Stimulated activated naive CD4-positive, alpha-beta T cell treated with Interleukin-2 at 50 U/mL for 16 hours (primary cell): ENCODE data around the gene CLMN.
"Not testable (repeated sequence)": the region's sequence is repeated elsewhere in the genome, so short reads cannot be mapped to it uniquely, and the experiment has no call there.

Source experiments
- DNase-seq: peaks from one replicate; lab custom pipeline; 2025; lab: John Stamatoyannopoulos, UW

CLMN gene

DNA sequence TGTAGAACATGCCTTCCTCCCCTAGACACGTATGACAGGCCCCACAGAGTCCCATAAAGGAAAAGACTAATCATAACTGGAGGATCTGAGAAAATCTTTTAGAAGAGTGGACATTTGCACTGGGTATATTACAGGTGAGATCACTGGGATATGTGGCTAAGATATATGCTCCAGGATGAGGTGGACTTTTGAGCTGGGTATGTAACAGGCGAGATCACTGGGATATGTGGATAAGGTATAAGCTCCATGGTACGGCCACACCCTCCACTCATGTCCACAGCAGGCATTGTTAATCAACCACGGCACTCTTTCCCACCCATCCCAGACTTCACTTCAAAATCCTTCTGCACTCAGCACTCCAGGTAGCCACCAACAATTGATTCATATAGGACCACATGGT lies 34.1 kb downstream of the CLMN start:
- DNase-seq: no peak

- DNase-seq: not testable (repeated sequence)
These were observed 35.9 kb downstream of the CLMN start for GRCh38 chr14:95283802-95284201.

DNA sequence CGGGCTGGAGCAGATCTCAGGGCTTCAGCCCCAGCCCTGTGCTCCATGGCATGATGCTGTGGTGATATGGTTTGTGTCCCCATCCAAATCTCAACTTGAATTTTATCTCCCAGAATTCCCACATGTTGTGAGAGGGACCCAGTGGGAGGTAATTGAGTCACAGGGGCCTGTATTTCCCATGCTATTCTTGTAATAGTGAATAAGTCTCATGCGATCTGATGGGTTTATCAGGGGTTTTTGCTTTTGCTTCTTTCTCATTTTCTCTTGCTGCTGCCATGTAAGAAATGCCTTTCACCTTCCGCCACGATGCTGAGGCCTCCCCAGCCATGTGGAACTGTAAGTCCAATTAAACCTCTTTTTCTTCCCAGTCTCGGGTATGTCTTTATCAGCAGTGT lies 36.7 kb downstream of the CLMN start:
- not testable (repeated sequence) for DNase-seq

GRCh38 chr14:95282354-95282985 lies 37.2 kb downstream of the CLMN start:
- DNase-seq: no peak

GRCh38 chr14:95281560-95282176 lies 38.0 kb downstream of the CLMN start:
- DNase-seq: no peak

GRCh38 chr14:95275494-95275893 lies 44.2 kb downstream of the CLMN start:
- no peak for DNase-seq

DNA sequence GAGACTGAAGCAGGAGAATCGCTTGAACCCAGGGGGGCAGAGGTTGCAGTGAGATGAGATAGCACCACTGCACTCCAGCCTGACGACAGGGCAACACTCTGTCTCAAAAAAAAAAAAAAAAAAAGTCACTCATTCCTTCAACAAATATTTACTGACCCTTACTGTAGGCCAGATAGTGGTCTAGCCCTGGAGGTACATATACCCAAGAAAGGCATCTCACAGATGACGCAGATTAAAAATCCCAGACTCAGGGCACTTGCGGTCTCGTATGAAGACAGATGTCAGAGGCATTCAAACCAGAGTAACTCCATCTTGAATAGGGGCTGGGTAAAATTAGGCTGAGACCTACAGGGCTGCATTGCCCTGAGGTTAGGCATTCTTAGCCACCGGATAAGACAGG lies 44.8 kb downstream of the CLMN start:
- no peak for DNase-seq

DNA sequence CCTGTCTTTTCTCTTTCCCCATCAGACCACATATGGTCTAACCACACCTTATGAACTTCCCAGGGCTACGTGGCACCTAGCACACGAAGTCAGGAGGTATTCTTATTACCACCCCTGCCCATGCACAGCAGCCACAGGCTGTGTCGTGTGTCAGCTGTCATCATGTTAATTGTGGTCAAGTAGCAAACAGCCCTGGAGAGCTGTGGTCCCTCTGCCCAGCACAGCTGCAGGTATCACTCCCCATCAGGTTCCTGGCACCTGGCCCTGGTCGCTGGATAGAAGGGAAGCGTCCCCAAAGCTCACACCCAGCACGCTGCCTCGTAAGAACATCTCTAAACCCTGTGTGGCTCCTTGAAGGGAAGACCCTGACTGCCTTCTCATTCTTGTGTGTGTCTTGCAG lies 45.4 kb downstream of the CLMN start:
- DNase-seq: no peak

GRCh38 chr14:95273001-95273978 lies 46.4 kb downstream of the CLMN start:
- DNase-seq: no peak

GRCh38 chr14:95272057-95272456 lies 47.7 kb downstream of the CLMN start:
- no peak for DNase-seq

DNA sequence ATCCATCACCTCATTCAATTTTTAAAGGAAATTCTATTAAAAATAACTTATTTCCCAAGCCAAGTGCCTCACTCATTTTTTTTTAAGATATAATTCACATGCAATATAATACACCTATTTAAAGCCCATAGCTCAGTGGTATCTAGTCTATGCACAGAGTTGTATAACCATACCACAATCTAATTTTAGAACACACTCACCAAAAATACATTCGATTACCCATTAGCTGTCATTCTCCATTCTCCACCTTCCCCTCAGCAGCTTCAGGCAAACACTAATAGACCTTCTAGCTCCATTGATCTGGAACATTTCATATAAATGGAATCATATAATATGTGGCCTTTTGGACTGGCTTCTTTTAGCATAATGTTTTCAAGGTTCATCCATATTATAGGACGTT lies 49.5 kb downstream of the CLMN start:
- DNase-seq: no peak

DNA sequence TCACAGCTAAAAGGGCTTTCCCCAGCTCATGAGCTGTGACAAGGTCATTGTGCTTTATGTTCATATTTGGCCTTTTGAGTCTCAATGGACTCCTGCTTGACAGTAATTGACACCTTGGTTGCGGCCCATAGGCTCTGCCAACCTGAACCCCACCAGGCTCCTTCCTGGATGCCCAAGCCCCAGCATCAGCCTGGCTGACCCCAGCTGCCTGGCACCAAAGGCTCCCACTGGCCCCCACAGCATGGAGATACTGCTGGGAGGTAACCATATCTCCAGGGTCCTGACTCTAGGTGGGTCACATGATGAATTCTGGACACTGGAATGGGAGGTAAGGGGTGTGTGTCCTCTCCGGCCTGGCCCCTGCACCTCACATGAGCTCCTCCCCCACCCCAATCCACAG lies 50.2 kb downstream of the CLMN start:
- DNase-seq: no peak

- no peak for DNase-seq
These were observed 51.4 kb downstream of the CLMN start for GRCh38 chr14:95268350-95268749.

DNA sequence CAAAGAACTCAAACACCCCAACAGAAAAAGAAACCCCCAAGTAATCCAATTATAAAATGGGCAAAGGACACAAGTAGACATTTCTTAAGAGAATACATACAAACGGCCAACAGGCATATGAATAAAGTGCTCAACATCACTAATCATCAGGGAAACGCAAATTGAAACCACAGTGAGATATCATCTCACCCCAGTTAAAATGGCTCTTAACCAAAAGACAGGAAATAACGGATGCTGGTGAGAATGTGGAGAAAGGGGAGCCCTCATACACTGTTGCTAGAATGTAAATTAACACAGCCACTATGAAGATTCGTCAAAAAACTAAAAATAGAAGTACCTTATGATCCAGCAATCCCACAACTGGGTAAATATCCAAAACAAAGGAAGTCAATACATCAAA lies 52.4 kb downstream of the CLMN start:
- DNase-seq: no peak

GRCh38 chr14:95265106-95266094 lies 54.3 kb downstream of the CLMN start:
- DNase-seq: peak; percentile 31

DNA sequence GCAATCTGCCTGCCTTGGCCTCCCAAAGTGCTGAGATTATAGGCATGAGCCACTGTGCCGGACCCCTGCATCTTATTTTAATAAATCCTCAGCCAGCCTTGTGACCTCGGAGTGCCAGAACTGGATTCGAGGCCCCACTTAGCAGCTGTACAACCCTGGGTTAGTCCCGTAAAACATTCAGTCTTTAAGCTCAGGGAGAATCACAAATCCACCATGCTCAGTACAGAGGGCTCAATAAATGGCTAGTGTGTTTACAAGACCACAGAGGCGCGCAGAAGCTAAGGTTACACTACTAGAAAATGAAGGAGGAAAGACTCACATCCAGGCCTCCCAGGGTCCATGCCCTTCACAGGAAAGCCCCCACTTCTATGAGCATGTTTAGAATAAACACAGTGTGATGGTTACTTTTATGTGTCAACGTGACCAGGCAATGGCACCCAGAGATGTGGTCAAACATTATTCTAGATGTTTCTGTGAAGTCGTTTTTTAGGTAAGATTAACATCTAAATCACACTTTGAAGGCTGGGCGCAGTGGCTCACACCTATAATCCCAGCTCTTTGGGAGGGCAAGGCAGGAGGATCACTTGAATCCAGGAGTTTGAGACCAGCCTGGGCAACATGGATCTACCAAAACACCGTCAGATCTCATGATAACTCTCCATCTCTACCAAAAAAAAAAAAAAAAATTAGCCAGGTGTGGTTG lies 55.3 kb downstream of the CLMN start:
- no peak for DNase-seq

GRCh38 chr14:95263527-95264231 lies 56.0 kb downstream of the CLMN start:
- DNase-seq: no peak

GRCh38 chr14:95262511-95262891 lies 57.2 kb downstream of the CLMN start:
- DNase-seq: no peak

GRCh38 chr14:95261616-95262510 lies 57.8 kb downstream of the CLMN start:
- no peak for DNase-seq
